T-helper 1 cell (primary cell): ENCODE data around the gene TMEM266.

ENCODE experiments used
- DNase-seq, 5 donors: peaks; one replicate each; pipeline ENCODE4 v3.0.0-alpha.2; 2012 to 2020

Gene TMEM266

GRCh38 chr15:76138436-76138835 lies 78.7 kb downstream of the TMEM266 start:
- DNase-seq, result no peak

- peak; percentile 16 to 74 (median 39) for DNase-seq
These were observed 79.7 kb downstream of the TMEM266 start for GRCh38 chr15:76139368-76140073.

- no peak for DNase-seq
These were observed 80.3 kb downstream of the TMEM266 start for GRCh38 chr15:76140074-76140464.

- DNase-seq, result no peak
These were observed 87.0 kb downstream of the TMEM266 start for GRCh38 chr15:76146812-76147211.

- peak; percentile 25 to 49 (median 46) for DNase-seq
These were observed 88.3 kb downstream of the TMEM266 start for GRCh38 chr15:76147906-76148570.

GRCh38 chr15:76149291-76149915 lies 89.6 kb downstream of the TMEM266 start:
- no peak for DNase-seq

- DNase-seq, result no peak
These were observed 90.7 kb downstream of the TMEM266 start for GRCh38 chr15:76150513-76150912.

- DNase-seq, result peak; percentile 29 to 73 (median 50)
These were observed 91.3 kb downstream of the TMEM266 start for GRCh38 chr15:76150971-76151598.

- DNase-seq, result no peak
These were observed 91.8 kb downstream of the TMEM266 start for GRCh38 chr15:76151599-76151974.

GRCh38 chr15:76152197-76152596 lies 92.4 kb downstream of the TMEM266 start:
- DNase-seq, result no peak

GRCh38 chr15:76153241-76154197 lies 93.7 kb downstream of the TMEM266 start:
- DNase-seq, result no peak

GRCh38 chr15:76155731-76156130 lies 95.9 kb downstream of the TMEM266 start:
- no peak for DNase-seq

- DNase-seq, result no peak
These were observed 98.4 kb downstream of the TMEM266 start for GRCh38 chr15:76158226-76158625.

- no peak for DNase-seq
These were observed 99.0 kb downstream of the TMEM266 start for GRCh38 chr15:76158815-76159214.

- DNase-seq, result no peak
These were observed 99.5 kb downstream of the TMEM266 start for GRCh38 chr15:76159282-76159681.

GRCh38 chr15:76160426-76161152 lies 100.8 kb downstream of the TMEM266 start:
- DNase-seq, result no peak

- DNase-seq, result no peak
These were observed 101.6 kb downstream of the TMEM266 start for GRCh38 chr15:76161153-76162035.

- no peak for DNase-seq
These were observed 102.2 kb downstream of the TMEM266 start for GRCh38 chr15:76162036-76162398.

GRCh38 chr15:76162784-76163456 lies 103.1 kb downstream of the TMEM266 start:
- DNase-seq, result no peak
